Measurements from ENCODE around the gene BANP.
"Not testable (repeated sequence)": the region's sequence is repeated elsewhere in the genome, so short reads cannot be mapped to it uniquely, and the experiment has no call there.

The BANP gene, protein sequence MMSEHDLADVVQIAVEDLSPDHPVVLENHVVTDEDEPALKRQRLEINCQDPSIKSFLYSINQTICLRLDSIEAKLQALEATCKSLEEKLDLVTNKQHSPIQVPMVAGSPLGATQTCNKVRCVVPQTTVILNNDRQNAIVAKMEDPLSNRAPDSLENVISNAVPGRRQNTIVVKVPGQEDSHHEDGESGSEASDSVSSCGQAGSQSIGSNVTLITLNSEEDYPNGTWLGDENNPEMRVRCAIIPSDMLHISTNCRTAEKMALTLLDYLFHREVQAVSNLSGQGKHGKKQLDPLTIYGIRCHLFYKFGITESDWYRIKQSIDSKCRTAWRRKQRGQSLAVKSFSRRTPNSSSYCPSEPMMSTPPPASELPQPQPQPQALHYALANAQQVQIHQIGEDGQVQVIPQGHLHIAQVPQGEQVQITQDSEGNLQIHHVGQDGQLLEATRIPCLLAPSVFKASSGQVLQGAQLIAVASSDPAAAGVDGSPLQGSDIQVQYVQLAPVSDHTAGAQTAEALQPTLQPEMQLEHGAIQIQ

DNA sequence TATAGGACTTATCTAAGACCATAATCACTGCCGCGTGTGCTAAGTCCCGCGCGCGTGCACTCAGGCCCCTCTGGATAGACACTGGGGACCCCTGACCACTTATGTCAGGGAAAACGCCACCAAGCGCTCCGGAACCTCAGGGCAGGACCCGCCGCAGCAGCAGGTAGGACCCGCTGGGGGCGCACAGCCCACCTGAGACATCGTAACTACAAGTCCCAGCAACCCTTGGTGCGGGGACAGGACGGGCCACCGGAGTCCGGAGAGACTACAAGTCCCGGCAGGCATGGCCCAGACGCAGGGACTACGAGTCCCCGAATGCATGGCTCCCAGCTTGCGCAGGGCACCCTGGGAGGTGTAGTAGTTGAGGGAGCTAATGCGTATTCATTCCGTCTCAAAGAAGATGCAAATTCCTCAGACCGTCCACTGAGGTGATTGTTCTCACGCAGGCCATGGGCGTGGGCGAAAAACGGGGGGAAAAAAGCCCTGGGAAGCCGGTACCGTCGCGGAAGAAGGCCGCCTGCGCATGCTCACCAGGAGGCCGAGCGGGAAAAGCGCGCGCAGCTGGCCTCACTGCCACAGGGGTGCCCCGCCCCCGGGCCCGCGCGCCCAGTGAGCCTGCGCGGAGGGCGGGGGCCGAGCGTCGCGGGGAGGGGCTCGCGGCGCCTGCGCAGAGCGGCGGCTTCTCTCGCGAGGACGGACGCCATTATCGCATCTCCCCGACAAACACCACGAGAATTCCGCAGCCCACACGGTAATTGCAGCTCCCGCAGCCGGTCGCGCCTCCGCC is at the start of gene BANP:
Gene BANP (plus strand): TSS at position 670 of the 787 bp plus-strand sequence. CDS start 23,682 bp downstream, outside the sequence.
- peak; percentile 100 for DNase-seq

DNA sequence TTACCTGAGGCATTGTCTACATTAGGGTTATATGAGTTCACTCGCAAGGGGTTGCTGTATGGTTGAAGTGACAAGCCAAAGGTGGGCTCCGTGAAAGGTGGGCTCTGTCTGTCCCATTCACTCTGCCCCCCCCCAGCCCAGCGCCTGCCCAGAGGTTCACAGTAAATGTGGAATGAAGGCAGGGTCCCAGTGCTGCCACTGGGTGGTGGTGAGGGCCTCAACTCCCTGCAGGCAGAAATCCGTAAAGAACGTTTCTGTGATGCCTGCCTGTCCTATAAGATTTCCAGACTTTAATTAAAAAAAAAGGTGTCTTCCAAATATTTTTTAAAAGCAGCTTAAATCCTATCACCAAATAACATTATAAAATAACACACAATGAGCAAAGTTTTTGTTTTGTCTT is 46.3 kb upstream of the BANP start:
- not testable (repeated sequence) for DNase-seq

DNA sequence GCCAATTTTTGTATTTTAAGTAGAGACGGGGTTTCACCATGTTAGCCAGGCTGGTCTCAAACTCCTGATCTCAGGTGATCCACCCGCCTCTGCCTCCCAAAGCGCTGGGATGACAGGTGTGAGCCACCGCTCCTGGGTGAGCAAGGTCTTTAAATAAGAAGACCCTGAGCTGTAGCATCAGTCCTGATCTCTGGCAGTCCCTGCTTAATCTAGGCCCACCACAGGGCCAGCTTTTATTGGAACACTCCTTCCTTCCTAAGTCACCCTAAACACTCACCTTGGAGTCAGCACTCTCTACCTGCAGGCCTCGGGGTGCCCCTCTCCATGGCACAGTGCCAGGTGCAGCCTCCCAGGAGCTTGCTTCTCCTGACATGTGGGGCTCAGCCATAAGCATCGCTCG is 45.7 kb upstream of the BANP start:
- DNase-seq: not testable (repeated sequence)

DNA sequence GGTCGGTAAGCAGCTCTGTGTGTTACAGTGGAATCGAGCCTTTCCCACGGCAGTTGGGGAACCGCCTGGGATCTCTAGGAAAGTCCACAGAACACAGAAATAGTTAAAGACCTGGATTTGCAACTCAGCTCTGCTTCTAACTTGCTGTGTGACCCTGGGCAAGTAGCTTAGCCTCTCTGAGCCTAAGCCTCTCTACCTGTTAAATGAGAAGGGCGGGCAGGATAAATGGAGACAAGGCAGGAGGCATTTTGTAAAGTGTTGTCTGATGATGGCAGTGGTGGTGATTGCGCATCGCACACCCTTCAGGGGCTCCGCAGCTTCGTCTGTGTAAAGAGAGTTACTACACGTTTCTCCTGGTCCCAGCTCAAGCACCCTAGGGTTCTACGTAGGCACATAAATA is 43.1 kb upstream of the BANP start:
- DNase-seq: not testable (repeated sequence)

DNA sequence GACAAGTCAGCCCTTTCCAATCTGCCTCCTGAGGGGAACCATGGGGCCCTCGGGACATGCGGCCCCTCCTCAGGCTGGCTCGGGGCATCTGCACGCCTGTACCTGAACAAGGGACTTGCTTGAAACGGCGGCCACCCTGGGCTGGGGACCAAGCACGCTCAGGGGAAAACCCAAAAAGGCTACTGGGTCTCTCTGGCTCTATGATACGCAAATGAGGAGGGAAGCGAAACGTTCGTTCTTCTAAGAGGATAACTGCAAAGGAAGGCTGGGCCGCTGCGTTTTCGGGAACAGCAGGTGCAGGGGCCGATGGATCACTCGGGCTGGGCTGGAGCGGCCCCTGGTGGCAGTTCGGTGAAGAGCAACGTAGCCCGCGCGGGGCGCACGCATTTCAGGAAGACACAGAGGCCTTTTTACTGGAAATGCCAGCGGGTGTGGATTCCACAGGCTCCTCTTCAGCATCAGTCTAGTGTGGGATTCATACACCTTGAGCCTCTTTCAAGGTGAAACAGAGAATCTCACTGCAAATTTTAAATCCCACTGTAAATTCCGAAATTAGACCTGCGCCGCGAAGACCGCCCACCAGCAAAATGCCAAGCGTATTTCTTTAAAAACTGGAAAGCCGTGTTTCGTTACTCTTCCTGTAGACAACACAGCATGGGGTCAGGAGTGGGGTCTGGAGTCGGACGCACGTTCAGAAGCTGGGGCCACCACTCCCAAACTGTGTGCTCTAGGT is 41.9 kb upstream of the BANP start:
- peak; percentile 90 for DNase-seq

DNA sequence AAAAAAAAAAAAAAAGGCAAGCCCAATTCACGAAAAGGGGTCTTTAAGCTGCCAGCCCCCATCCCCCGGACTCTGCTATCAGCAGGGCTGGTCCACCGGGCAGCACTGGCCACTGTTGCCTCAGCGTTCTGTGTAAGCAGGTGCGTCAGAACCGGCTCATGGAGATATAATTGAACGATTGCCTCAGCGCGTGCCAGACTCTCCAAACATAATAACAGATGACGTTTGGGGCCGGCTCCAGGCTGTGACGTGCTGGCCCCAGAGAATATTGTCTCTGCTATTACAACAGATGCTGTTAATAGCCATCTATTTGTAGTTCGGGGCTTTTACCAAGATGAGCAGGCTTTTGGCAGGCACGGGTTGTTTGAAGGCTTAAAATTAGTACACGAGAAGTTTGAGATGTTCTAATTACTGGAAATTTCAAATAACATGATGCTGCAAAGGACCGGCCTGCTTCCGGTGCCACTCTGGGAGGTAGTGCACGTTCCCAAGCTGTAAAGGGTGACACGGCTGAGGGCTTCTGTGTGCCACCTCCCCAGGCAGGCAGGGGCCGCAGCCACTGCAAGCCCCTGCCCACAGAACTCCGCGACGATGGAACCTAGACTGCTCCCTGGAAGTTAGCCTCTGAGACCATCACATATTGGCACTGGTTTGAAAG is 40.0 kb upstream of the BANP start:
- DNase-seq: peak; percentile 67

DNA sequence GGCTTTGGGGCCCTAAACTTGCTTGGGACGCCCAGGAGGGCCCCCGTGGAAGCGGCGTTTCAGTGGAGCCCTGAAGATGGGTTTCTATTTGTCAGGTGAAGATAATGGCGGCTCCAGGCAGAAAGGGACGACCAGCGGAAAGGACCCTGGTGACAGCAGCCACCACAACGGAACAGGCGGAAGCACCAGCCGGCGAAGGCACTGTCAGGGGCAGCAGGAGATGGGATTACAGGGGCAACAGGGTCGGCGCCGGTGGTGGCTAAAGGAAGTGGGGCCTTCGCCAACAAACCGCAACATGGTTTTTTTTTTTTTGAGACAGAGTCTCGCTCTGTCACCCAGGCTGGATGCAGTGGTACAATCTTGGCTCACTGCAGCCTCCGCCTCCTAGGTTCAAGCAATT is 38.5 kb upstream of the BANP start:
- DNase-seq: not testable (repeated sequence)

DNA sequence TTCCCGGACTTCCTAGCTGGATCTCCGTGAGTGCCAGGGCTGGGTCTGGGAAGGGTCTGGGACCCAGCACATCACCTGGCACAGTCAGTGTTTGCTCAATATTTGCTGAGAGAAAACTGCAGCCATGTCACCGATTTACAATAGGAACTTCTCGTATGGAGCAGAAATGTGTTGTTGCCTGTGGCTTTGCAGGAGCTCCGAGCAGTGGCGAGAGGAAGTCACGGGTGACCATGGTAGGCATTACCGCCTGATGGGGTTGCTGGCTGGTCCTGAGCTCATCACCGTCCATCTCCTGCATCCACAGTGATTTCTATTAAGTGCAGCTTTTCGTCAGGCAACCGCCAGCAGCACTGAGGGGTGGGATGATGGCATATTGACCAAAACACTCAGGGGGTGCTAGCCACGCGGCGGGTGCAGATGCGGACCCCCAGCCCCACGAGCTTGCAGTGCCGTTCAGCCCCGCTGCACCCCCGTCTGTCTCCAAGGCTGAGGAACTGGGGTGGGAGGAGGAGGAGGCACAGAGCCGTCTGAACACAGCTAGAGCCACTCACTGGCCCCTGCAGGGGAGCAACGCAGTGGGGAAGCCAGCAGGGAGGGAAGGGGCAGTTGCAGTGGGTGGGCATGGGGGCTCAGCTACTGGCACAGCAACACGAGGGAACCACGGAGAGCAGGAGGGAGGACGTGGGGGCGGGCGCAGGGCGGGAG is 37.1 kb upstream of the BANP start:
- DNase-seq: not testable (repeated sequence)

DNA sequence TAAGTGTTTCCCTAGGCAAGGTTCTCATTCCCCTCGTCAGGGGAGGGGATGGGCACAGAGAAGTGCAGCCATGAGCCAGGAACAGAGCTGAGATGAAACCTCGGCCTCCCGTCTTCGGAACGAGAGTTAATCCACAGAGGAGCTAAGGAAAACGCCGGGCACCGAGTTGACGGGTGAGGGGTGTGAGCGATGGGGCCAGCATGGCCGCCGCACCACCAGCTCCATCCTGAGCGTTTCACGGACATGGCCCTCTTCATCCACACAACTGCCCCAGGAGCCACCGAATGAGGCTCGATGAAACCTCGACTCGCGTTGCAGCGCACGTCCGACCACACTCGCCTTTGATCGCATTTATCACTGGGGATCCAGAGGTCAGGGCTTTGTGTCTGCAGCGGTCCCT is 36.4 kb upstream of the BANP start:
- no peak for DNase-seq

DNA sequence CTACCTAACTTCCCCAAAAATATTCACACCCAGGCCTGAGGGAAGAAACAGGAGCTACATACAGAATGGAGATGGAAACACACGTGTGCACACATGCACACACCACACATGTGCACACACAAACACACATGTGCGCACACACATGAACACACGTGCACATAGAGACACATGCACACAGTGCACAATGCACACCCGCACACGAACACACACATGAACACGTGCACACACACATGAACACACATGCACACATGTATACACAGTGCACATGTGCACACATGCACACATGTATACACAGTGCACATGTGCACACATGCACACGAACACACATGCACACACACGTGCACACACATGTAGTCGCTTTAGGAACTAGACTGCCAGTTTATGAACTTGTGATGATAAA is 33.7 kb upstream of the BANP start:
- DNase-seq: no peak

DNA sequence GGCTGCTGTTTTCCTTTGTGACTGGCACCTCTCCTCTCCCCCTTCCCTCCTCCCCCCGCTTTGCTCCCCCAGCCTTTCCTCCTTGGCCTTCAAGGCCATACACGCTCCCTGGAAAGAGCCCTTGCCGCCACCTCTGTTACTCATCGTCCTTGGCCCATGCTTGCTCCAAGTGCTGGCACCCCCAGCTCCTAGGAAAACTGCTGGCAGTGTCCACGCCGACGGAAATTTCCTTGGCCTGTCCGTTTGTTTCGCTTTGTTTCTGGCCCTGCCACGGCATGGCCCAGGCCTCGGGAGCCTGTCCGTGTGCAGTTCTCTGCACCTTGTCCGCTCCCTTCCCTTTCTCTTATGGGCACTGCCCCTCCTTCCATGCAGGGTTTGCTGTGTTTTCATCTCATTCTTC is 32.9 kb upstream of the BANP start:
- DNase-seq: no peak

DNA sequence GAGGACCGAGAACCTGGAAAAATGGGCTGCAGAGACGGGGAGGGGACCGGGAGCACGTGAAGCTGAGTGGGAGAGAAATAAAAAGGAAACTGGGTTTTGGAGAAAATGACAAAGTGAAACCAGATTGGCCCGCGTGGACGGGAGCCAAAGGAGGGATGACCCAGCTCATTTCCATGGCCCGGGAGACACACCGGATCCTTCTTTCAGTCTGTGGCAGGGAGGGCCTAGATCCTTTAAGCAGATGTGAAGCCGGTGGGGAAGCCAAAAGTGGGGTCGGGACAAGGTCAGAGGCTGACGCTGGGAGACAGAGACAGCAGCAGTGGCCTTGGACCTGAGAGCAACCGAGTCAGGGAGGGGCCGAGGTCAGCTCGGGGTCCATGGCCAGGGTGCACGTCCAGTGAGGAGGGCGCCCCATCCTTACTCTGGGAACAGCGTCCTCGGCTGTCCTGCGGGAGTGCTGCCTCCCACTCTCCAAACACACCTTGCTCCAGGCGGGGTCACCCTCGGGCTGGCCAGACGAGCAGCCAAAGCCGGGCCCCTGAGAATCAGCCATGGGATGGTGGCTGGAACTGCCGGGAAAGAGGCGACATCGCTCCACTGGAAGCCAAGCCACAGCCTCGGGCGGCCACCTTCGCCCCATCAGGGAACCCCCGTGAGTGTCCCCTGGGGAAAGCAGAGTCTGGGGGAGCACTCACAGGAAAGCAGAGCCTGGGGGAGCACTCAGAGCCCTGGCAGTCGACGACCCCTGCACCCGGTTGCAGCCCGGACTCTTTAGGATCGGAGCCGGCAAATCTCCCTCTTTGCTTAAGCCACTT is 32.2 kb upstream of the BANP start:
- no peak for DNase-seq

DNA sequence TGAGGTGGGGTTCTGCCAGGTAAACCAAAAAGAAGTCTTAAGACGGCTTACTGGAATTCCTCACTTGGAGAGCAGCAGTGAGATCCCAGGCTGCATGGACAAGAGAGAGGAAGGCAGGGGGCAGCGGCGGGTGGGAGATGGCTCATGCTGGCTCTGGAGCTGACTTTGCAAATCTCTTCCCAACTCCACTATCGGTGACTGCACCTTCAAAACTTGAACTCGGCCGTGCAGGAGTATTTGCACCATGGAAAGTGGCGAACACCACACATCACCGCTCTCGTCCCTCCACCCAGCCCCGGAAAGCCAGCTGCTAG is 31.6 kb upstream of the BANP start:
- no peak for DNase-seq

DNA sequence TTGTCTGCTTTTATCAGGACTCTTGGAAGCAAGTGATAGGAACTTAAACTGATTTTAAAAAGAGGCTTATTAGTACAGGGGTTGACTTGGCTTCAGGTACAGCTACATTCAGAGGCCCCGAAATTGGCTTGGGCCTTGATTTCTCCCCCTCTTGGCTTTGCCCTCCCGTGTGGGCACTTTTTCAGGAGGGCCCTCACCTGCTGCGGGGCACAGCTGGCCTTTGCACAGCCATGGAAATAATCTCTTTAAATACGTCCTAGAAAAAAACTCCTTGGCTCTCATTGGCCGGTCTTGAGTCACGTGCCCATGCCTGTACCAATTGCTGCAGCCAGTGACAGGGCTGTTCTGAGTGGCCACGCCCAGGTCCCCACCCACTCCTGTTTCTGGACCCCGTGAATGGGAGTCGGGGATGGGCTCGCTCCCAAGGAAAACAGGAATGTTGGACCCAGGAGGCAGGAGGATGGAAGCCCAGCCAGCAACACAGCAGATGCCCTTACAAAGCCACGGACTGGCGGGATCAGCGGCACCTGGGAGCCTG is 29.9 kb upstream of the BANP start:
- DNase-seq: no peak

DNA sequence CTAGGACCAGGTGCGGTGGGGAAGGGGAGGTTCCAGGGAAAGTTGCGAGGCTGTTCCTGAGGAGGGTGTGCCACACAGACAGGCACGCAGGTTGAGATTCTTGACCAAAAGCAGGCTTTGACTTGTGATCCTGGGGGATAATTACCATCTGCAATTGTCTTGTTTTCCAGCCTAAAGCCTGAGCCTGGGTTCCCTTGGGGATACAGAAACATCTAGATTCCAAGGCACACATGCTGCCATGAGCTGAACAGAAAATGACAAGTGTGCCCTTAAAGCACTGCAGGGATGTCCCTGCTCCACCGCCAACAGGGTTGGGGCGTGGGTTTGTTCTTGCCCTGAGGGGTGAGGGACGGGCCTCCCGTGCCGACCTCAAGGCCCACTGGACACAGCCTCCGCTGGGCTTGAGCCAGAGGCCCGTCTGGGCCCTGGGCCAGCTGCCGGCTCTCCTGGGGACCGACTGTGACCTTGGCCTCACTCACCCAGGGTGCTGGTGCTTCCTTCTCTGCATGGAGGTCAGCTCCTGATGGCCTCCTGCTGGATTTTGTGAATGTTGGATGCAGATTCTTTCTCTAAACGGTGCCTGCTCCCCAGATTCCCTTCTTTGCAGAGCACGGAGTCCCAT is 28.9 kb upstream of the BANP start:
- no peak for DNase-seq

DNA sequence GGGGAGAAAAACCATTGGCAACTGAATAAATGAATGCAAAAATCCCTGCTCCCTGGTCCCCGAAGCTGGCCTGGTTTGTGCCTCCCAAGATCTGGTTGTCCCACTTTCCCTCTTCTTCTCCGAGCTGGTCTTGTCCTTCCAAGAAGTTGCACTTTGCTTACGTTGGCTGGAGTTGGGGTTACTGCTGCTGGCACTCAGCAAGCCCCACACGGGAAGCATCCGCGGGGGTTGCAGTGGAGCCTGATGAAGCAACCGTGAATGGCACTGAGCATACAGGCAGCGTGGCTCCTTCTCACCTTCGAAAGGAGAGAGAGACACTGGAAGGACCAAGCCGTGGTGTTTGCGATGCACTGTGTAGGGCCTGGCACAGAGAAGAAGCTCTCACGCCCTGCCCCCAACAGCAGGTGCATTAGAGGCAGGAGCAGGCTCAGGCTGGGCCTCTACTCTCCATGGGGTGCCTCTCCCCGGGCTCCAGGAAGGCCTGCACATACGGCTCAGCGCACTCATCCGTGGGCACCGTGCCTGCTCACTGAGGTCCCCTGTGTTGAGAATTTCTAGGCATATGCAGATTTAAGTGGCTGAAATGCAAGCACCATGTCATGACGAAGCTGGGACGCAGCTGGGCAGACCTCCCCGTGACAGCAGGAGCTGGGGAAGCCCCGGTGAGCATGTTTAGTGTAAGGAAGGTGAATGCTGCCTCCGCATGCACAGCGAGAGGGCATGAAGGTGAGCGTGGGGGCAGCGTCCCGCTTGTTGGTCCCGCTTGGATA is 27.0 kb upstream of the BANP start:
- DNase-seq: no peak

DNA sequence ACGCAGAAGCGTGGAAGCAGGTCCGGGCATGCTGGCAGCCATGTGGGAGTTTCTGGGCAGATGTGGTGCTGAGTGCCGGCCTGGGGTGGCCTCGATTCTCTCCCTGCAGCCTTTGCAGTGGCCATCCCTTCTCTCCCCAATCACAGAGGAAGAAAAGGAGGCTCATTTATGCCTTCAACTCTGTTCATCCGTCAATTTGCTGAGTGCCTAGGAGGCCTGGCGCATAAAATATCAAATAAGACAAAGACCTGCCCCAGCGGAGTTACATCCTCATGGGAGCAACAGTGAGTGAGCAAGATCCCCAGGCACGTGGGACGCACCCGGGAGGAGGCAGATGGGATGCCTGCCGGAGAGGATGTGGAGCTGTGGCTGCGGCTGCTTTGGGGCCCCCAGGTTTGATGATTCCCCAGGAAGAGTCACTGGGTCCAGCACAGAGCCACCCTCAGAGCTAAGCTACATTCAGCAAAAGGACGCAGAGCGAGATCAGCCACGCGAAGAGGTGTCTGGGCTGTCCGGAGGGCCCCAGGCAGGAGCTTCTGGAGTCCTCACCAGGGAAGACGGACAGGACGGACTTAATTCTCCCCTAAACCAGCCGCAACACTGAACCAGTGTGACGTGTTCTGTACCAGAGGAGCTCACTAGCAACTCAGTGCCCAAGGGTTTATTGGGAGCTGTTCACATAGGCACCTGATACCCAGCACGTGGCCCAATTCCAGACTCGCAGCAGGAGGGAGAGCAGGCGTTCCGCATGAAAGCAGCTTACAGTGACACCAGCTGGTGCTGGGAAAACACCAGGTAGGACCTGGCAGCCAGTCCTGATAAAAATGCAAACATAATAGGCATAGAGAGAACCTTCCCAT is 26.2 kb upstream of the BANP start:
- DNase-seq: peak; percentile 77

Measured in retina (tissue), 1 donor.